Inferior parietal cortex (tissue), 1 donor: ENCODE results near the gene CCDC148.

ENCODE experiments used
- DNase-seq: peaks from one replicate; pipeline ENCODE4 v3.0.0-alpha.2; 2016; ENCODE audit errors: extremely low spot score

Gene CCDC148

DNA sequence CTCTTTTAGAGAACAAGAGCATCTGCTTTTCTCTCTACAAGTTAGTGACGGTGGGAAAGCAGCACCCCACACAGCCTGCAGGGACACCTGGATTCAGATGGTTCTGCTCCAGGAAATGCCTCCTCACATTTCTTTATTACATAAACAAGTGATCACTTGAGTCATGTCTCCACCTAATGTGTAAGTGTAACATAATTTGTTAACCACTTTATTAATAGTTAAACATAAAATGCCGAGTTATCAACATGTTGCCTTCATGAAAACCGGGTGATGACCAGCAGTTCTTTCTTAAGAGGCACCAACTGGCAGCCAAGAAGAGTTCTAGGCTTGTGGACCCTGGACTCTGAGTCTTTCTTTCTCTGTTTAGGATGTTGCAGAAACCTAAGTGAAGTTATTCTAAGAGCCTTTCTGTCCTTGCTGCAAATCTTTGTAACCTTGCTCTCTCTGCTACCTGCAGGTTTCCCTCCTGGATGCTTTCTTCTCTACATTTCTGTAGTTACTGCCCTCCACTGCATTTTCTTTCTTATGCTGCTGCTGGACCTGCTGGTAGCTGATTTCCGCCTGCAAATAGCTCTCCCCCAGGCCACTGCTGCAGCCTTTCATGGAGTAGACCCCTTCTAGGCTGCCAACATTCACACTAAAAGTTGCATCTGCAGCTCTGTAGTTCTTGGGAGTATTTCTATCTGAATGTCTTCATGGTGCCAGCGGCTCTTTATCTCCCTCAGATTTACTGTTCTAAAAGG, 330.6 kb downstream of the CCDC148 start:
- DNase-seq: no peak

DNA sequence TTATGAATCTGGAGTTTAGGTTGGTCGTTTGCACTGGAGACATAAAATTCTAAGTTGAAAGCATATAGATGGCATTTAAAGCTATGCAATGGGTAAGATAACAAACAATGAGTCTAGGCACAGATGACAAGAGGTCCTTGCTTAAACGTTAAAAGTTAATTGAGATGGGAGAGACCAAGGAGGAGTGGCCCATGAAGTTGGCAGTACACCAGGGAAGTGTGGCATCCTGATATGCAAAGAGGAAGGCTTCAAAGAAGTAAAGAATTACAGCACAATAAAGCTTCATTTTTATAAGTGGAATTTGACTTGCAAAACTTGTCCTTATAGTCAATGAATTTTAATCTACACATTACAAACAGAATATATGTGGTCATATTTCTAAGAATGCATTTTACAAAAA, 331.7 kb downstream of the CCDC148 start:
- DNase-seq: no peak
